Measurements from ENCODE around the gene ADGRG6.

Gene ADGRG6

DNA sequence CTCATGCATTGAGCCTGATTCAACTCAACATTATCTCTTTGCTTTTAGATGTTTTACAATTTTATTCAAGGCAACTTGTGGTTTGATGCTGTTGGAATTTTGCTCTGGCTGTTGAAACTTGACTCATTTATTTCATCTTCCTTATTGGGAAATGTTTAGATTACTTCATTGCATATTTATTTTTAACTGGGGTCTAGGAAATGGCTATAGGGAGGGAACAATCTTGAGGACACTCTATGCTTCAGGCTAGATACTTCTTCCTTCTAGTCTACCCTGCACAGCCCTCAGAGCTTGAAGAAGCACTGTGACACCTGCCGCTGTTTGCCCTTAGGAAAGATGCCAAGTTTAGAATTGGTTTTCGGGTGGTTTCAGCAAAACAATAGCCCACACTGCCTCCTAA, 183.4 kb downstream of the ADGRG6 start:
- no peak overlapping the region for H3K4me3 ChIP-seq (replicated peaks; ENCODE audit: low read depth, low read length)
- H3K36me3 ChIP-seq (ENCODE audit: control insufficient read depth, insufficient read depth, low read length), result no peaks in the 10 kb centered on the region
- TF ChIP-seq, protein P1, sequence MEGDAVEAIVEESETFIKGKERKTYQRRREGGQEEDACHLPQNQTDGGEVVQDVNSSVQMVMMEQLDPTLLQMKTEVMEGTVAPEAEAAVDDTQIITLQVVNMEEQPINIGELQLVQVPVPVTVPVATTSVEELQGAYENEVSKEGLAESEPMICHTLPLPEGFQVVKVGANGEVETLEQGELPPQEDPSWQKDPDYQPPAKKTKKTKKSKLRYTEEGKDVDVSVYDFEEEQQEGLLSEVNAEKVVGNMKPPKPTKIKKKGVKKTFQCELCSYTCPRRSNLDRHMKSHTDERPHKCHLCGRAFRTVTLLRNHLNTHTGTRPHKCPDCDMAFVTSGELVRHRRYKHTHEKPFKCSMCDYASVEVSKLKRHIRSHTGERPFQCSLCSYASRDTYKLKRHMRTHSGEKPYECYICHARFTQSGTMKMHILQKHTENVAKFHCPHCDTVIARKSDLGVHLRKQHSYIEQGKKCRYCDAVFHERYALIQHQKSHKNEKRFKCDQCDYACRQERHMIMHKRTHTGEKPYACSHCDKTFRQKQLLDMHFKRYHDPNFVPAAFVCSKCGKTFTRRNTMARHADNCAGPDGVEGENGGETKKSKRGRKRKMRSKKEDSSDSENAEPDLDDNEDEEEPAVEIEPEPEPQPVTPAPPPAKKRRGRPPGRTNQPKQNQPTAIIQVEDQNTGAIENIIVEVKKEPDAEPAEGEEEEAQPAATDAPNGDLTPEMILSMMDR (IDR thresholded peaks at IDR 0.05; ENCODE audit: insufficient read depth, low read length, poor library complexity, severe bottlenecking), result no peak
- no peak for DNase-seq (ENCODE audit: extremely low read depth, insufficient read length)
- no peaks in the 10 kb centered on the region for H3K27me3 ChIP-seq (replicated peaks; ENCODE audit: control insufficient read depth, insufficient read depth, low read length)

DNA sequence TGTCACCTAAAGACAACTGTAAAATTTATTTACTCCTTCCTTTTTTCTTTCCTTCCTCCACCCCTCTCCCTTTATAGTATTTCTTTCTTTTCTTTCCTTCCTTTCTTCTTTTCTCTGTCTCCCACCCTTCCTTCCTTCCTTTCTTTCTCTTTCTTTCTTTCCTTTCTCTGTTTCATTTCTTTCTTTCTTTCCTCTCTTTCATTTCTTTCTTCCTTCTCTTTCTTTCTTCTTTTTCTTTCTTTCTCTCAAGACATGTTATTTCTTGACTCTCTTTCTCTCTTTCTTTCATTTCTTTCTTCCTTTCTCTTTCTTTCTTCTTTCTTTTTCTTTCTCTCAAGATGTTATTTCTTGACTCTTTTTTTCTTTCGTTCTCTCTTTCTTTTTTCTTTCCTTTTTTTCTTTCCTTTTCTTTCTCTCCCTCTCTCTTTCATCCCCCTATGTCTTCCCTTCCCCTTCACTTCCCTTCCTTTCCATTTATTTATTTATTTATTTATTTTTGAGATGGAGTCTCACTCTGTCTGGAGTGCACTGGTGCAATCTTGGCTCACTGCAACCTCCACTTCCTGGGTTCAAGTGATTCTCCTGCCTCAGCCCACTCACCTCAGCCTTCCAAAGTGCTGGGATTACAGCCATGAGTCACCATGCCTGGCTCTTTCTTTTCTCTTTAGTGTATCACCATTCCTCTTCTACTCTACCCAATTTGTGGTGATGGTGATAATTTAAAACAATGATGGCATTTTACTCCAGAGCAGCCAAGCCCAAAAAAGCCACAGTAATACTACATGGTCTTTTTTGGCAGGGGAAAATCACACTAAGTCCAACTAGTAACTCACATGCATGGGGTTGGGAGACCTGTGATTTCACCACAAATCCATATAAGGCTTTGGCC, 188.2 kb downstream of the ADGRG6 start:
- H3K4me3 ChIP-seq (replicated peaks; ENCODE audit: low read depth, low read length), result no peak overlapping the region
- no peak for DNase-seq (ENCODE audit: extremely low read depth, insufficient read length)
- H3K27me3 ChIP-seq (replicated peaks; ENCODE audit: control insufficient read depth, insufficient read depth, low read length), result no peaks in the 10 kb centered on the region
- TF ChIP-seq, protein P1 (IDR thresholded peaks at IDR 0.05; ENCODE audit: insufficient read depth, low read length, poor library complexity, severe bottlenecking), result no peak
- H3K36me3 ChIP-seq (ENCODE audit: control insufficient read depth, insufficient read depth, low read length), result no peaks in the 10 kb centered on the region

Measured in GM06990 (cell line).